ENCODE measurements around the gene SLC35G6.

SLC35G6 gene

GRCh38 chr17:7442142-7442541 is 39.1 kb upstream of the SLC35G6 start:
- H3K4me1 ChIP-seq (ENCODE audit: low read length), result peaks cover 6% of the 10 kb centered on the region; the same call in 1 of the 2 replicates
- 0 out of 2 replicates have a peak, but pooled peaks cover 3% of the 10 kb centered on the region for H3K27me3 ChIP-seq (ENCODE audit: low read depth, low read length)
- H3K79me2 ChIP-seq (ENCODE audit: low read length), result no peaks in the 10 kb centered on the region
- H3K9me3 ChIP-seq (ENCODE audit: insufficient read depth, low read length), result no peaks in the 10 kb centered on the region
- no peaks in the 10 kb centered on the region for H4K20me1 ChIP-seq (ENCODE audit: insufficient read depth, low read length)
- H3K9ac ChIP-seq (ENCODE audit: low read length), result no peak overlapping the region
- no peak overlapping the region for H3K27ac ChIP-seq (ENCODE audit: low read length)
- TF ChIP-seq CTCF (IDR thresholded peaks at IDR 0.05; ENCODE audit: low read depth, low read length), result no peak
- H3K4me3 ChIP-seq (ENCODE audit: low read length), result no peak overlapping the region
- H3K36me3 ChIP-seq (replicated peaks; ENCODE audit: low read depth, low read length), result no peaks in the 10 kb centered on the region
- no peak overlapping the region for H2AFZ ChIP-seq (ENCODE audit: low read depth, low read length)
- no peak overlapping the region for H3K4me2 ChIP-seq (ENCODE audit: low read length)

GRCh38 chr17:7443499-7444485 is 37.5 kb upstream of the SLC35G6 start:
- H3K4me3 ChIP-seq (ENCODE audit: low read length), result no peak overlapping the region
- H3K27ac ChIP-seq (ENCODE audit: low read length), result no peak overlapping the region
- no peak overlapping the region for H2AFZ ChIP-seq (ENCODE audit: low read depth, low read length)
- no peaks in the 10 kb centered on the region for H3K79me2 ChIP-seq (ENCODE audit: low read length)
- no peaks in the 10 kb centered on the region for H4K20me1 ChIP-seq (ENCODE audit: insufficient read depth, low read length)
- H3K36me3 ChIP-seq (replicated peaks; ENCODE audit: low read depth, low read length), result no peaks in the 10 kb centered on the region
- no peak overlapping the region for H3K4me2 ChIP-seq (ENCODE audit: low read length)
- H3K27me3 ChIP-seq (ENCODE audit: low read depth, low read length), result 0 out of 2 replicates have a peak, but pooled peaks cover 3% of the 10 kb centered on the region
- H3K9me3 ChIP-seq (ENCODE audit: insufficient read depth, low read length), result no peaks in the 10 kb centered on the region
- no peak for TF ChIP-seq CTCF (IDR thresholded peaks at IDR 0.05; ENCODE audit: low read depth, low read length)
- TF ChIP-seq EZH2phosphoT487 (IDR thresholded peaks at IDR 0.05; ENCODE audit: low read depth), result no peak
- H3K4me1 ChIP-seq (ENCODE audit: low read length), result peaks cover 6% of the 10 kb centered on the region; the same call in 1 of the 2 replicates
- H3K9ac ChIP-seq (ENCODE audit: low read length), result no peak overlapping the region

- H3K9ac ChIP-seq (ENCODE audit: low read length), result no peak within 1 kb of the TSS
- no peak within 1 kb of the TSS for H2AFZ ChIP-seq (ENCODE audit: low read depth, low read length)
- no peaks in the 10 kb centered on the region for H3K9me3 ChIP-seq (ENCODE audit: insufficient read depth, low read length)
- H3K36me3 ChIP-seq (replicated peaks; ENCODE audit: low read depth, low read length), result no peaks in the 10 kb centered on the region
- H3K4me1 ChIP-seq (ENCODE audit: low read length), result peaks cover 6% of the 10 kb centered on the region; the same call in 1 of the 2 replicates
- H4K20me1 ChIP-seq (ENCODE audit: insufficient read depth, low read length), result no peaks in the 10 kb centered on the region
- H3K27ac ChIP-seq (ENCODE audit: low read length), result no peak within 1 kb of the TSS
- no peak within 1 kb of the TSS for H3K4me2 ChIP-seq (ENCODE audit: low read length)
- no peaks in the 10 kb centered on the region for H3K79me2 ChIP-seq (ENCODE audit: low read length)
- TF ChIP-seq CTCF (IDR thresholded peaks at IDR 0.05; ENCODE audit: low read depth, low read length) (no peak), EZH2phosphoT487 (IDR thresholded peaks at IDR 0.05; ENCODE audit: low read depth) (no peak)
- 0 out of 2 replicates have a peak, but pooled peaks cover 3% of the 10 kb centered on the region for H3K27me3 ChIP-seq (ENCODE audit: low read depth, low read length)
- no peak within 1 kb of the TSS for H3K4me3 ChIP-seq (ENCODE audit: low read length)
Measured at GRCh38 chr17:7444682-7445618, 36.3 kb upstream of the SLC35G6 start, which contains the start of gene CHRNB1. Gene CHRNB1, plus strand, starts transcription at chr17:7445061. Its CDS starts 67 bp downstream, at chr17:7445128.
